ENCODE data around the gene CLECL1.

The CLECL1 gene

GRCh38 chr12:9732921-9733461 lies at the start of gene CLECL1:
TSS of gene CLECL1 (minus strand) at chr12:9733097.
- no peak for TF ChIP-seq CTCF (IDR thresholded peaks at IDR 0.05; ENCODE audit: poor library complexity, severe bottlenecking)
- DNase-seq (ENCODE audit: low spot score) (no peak), ATAC-seq (ENCODE audit: low read depth) (no peak)
- H3K36me3 ChIP-seq (ENCODE audit: low read depth) = no peaks in the 10 kb centered on the region
- no peaks in the 10 kb centered on the region for H3K9me3 ChIP-seq (ENCODE audit: severe bottlenecking)
- no peak within 1 kb of the TSS for H3K27ac ChIP-seq (ENCODE audit: poor library complexity, severe bottlenecking)
- no peaks in the 10 kb centered on the region for H3K27me3 ChIP-seq (ENCODE audit: insufficient read depth, poor library complexity, severe bottlenecking)
- H3K4me1 ChIP-seq (ENCODE audit: insufficient read depth, poor library complexity, severe bottlenecking) = no peaks in the 10 kb centered on the region
- H3K4me3 ChIP-seq (ENCODE audit: severe bottlenecking) = no peak within 1 kb of the TSS

- no peaks in the 10 kb centered on the region for H3K36me3 ChIP-seq (ENCODE audit: low read depth)
- H3K27me3 ChIP-seq (ENCODE audit: insufficient read depth, poor library complexity, severe bottlenecking) = no peaks in the 10 kb centered on the region
- no peak overlapping the region for H3K4me3 ChIP-seq (ENCODE audit: severe bottlenecking)
- no peak overlapping the region for H3K27ac ChIP-seq (ENCODE audit: poor library complexity, severe bottlenecking)
- no peak for TF ChIP-seq CTCF (IDR thresholded peaks at IDR 0.05; ENCODE audit: poor library complexity, severe bottlenecking)
- H3K9me3 ChIP-seq (ENCODE audit: severe bottlenecking) = no peaks in the 10 kb centered on the region
- no peaks in the 10 kb centered on the region for H3K4me1 ChIP-seq (ENCODE audit: insufficient read depth, poor library complexity, severe bottlenecking)
- no peak for ATAC-seq (ENCODE audit: low read depth)
- DNase-seq (ENCODE audit: low spot score) = no peak
Measured at GRCh38 chr12:9781360-9781759, 48.5 kb upstream of the CLECL1 start.

GRCh38 chr12:9779209-9779608 lies 46.3 kb upstream of the CLECL1 start:
- ATAC-seq (ENCODE audit: low read depth) = no peak
- Histone ChIP-seq H3K36me3 (ENCODE audit: low read depth) (no peaks in the 10 kb centered on the region), H3K4me1 (ENCODE audit: insufficient read depth, poor library complexity, severe bottlenecking) (no peaks in the 10 kb centered on the region), H3K9me3 (ENCODE audit: severe bottlenecking) (no peaks in the 10 kb centered on the region), H3K4me3 (ENCODE audit: severe bottlenecking) (no peak overlapping the region), H3K27ac (ENCODE audit: poor library complexity, severe bottlenecking) (no peak overlapping the region), H3K27me3 (ENCODE audit: insufficient read depth, poor library complexity, severe bottlenecking) (no peaks in the 10 kb centered on the region)
- TF ChIP-seq CTCF (IDR thresholded peaks at IDR 0.05; ENCODE audit: poor library complexity, severe bottlenecking) = no peak
- no peak for DNase-seq (ENCODE audit: low spot score)

- Histone ChIP-seq H3K4me1 (ENCODE audit: insufficient read depth, poor library complexity, severe bottlenecking) (no peaks in the 10 kb centered on the region), H3K27ac (ENCODE audit: poor library complexity, severe bottlenecking) (no peak overlapping the region), H3K27me3 (ENCODE audit: insufficient read depth, poor library complexity, severe bottlenecking) (no peaks in the 10 kb centered on the region), H3K36me3 (ENCODE audit: low read depth) (no peaks in the 10 kb centered on the region), H3K4me3 (ENCODE audit: severe bottlenecking) (no peak overlapping the region), H3K9me3 (ENCODE audit: severe bottlenecking) (no peaks in the 10 kb centered on the region)
- DNase-seq (ENCODE audit: low spot score) (no peak), ATAC-seq (ENCODE audit: low read depth) (no peak)
- TF ChIP-seq CTCF (IDR thresholded peaks at IDR 0.05; ENCODE audit: poor library complexity, severe bottlenecking) = no peak
Measured at GRCh38 chr12:9776781-9777180, 43.9 kb upstream of the CLECL1 start.

GRCh38 chr12:9773216-9773877 lies 40.5 kb upstream of the CLECL1 start:
- Histone ChIP-seq H3K9me3 (ENCODE audit: severe bottlenecking) (no peaks in the 10 kb centered on the region), H3K36me3 (ENCODE audit: low read depth) (no peaks in the 10 kb centered on the region), H3K4me1 (ENCODE audit: insufficient read depth, poor library complexity, severe bottlenecking) (no peaks in the 10 kb centered on the region), H3K4me3 (ENCODE audit: severe bottlenecking) (no peak overlapping the region), H3K27me3 (ENCODE audit: insufficient read depth, poor library complexity, severe bottlenecking) (no peaks in the 10 kb centered on the region), H3K27ac (ENCODE audit: poor library complexity, severe bottlenecking) (no peak overlapping the region)
- DNase-seq (ENCODE audit: low spot score) (no peak), ATAC-seq (ENCODE audit: low read depth) (no peak)
- no peak for TF ChIP-seq CTCF (IDR thresholded peaks at IDR 0.05; ENCODE audit: poor library complexity, severe bottlenecking)

All from RWPE2 (cell line).